Measurements from ENCODE around the gene MBLAC2. TPM values are rescaled to one million over a fixed set of nuclear protein-coding genes. Genes with fewer than 3 reads are reported as not detected.

The MBLAC2 gene
- total RNA-seq, 1 experiment from 2014 or later = 5.7 TPM

GRCh38 chr5:90474235-90475107, at the start of gene MBLAC2, which contains the start of gene POLR3G (continued):
- TF ChIP-seq YY1 (IDR thresholded peaks at IDR 0.05; ENCODE audit: extremely low read depth, insufficient replicate concordance, low read depth, low read length) = peak; percentile 78

GRCh38 chr5:90519081-90519480, 44.5 kb upstream of the MBLAC2 start:
- Histone ChIP-seq H2AFZ (ENCODE audit: low read depth, low read length, poor library complexity, severe bottlenecking) (no peak overlapping the region), H3K4me1 (ENCODE audit: control insufficient read depth in 1 of 2, insufficient read depth in 2 of 2, low read length in 2 of 2) (peaks cover 0 to 6% of the 10 kb centered on the region in 2 experiments; a peak in 1 of 4 replicates), H3K4me3 (replicated peaks in 1 of 2; ENCODE audit: low read depth in 1 of 2, low read length in 2 of 2) (no peak overlapping the region), H3K4me2 (ENCODE audit: low read length) (no peak overlapping the region), H3K36me3 (ENCODE audit: control insufficient read depth in 1 of 2, insufficient read depth in 2 of 2, low read length in 2 of 2) (peaks cover 0 to 12% of the 10 kb centered on the region in 2 experiments; a peak in 2 of 4 replicates), H3K9me3 (ENCODE audit: control insufficient read depth in 1 of 2, insufficient read depth in 1 of 2, low read depth in 1 of 2, low read length in 2 of 2) (no peaks in the 10 kb centered on the region), H3K27me3 (ENCODE audit: insufficient read depth, low read length) (no peaks in the 10 kb centered on the region), H4K20me1 (ENCODE audit: insufficient read depth) (no peaks in the 10 kb centered on the region; the same call in 1 of the 2 replicates), H3K9ac (ENCODE audit: low read length) (no peak overlapping the region), H3K9me2 (ENCODE audit: insufficient read depth) (no peaks in the 10 kb centered on the region), H3K27ac (ENCODE audit: low read depth, low read length) (no peak overlapping the region), H3K79me2 (ENCODE audit: insufficient read depth, low read length) (no peaks in the 10 kb centered on the region; the same call in 1 of the 2 replicates)
- intact Hi-C loops (cut with micrococcal nuclease) = no loop called here
- ChIA-PET CTCF (no interaction called here), RAD21 (ENCODE audit: low non-redundant PET in 1 of 2, low total read pairs in 2 of 2, uncharacterized antibody in 2 of 2, unreplicated experiment in 2 of 2) (no interaction called here), POLR2A (no interaction called here)
- no peak for TF ChIP-seq TCF7L2 (IDR thresholded peaks at IDR 0.05; ENCODE audit: borderline replicate concordance, extremely low read depth, insufficient read depth, insufficient read length)
- TF ChIP-seq ELF1 (IDR thresholded peaks at IDR 0.05; ENCODE audit: borderline replicate concordance, low read depth) = no peak
- DNase-seq (ENCODE audit: low read depth, low spot score) (no peak), ATAC-seq (no peak)
- BruUV-seq (replicated peaks) = no TSS peak

- Histone ChIP-seq H3K79me2 (ENCODE audit: insufficient read depth, low read length) (no peaks in the 10 kb centered on the region; the same call in 1 of the 2 replicates), H4K20me1 (ENCODE audit: insufficient read depth) (no peaks in the 10 kb centered on the region; the same call in 1 of the 2 replicates), H3K4me1 (ENCODE audit: control insufficient read depth in 1 of 2, insufficient read depth in 2 of 2, low read length in 2 of 2) (peaks cover 0 to 6% of the 10 kb centered on the region in 2 experiments; a peak in 1 of 4 replicates), H3K27ac (ENCODE audit: low read depth, low read length) (no peak overlapping the region), H3K9ac (ENCODE audit: low read length) (no peak overlapping the region), H3K27me3 (ENCODE audit: insufficient read depth, low read length) (no peaks in the 10 kb centered on the region), H3K4me2 (ENCODE audit: low read length) (no peak overlapping the region), H3K9me3 (ENCODE audit: control insufficient read depth in 1 of 2, insufficient read depth in 1 of 2, low read depth in 1 of 2, low read length in 2 of 2) (no peaks in the 10 kb centered on the region), H3K4me3 (replicated peaks in 1 of 2; ENCODE audit: low read depth in 1 of 2, low read length in 2 of 2) (no peak overlapping the region), H2AFZ (ENCODE audit: low read depth, low read length, poor library complexity, severe bottlenecking) (no peak overlapping the region), H3K36me3 (ENCODE audit: control insufficient read depth in 1 of 2, insufficient read depth in 2 of 2, low read length in 2 of 2) (peaks cover 0 to 11% of the 10 kb centered on the region in 2 experiments; a peak in 2 of 4 replicates), H3K9me2 (ENCODE audit: insufficient read depth) (no peaks in the 10 kb centered on the region)
- TF ChIP-seq CTCF (IDR thresholded peaks at IDR 0.05 in 2 of 3, conservative IDR thresholded peaks at IDR 0.05 in 1 of 3; ENCODE audit: borderline replicate concordance in 1 of 3, insufficient read depth in 1 of 3, low read depth in 2 of 3, low read length in 2 of 3) (no peak), EZH2 (IDR thresholded peaks at IDR 0.05) (no peak), SIN3A (IDR thresholded peaks at IDR 0.05; ENCODE audit: low read depth) (no peak), ELF1 (IDR thresholded peaks at IDR 0.05; ENCODE audit: borderline replicate concordance, low read depth) (no peak)
- CTCF ChIA-PET = no interaction called here
- ATAC-seq = no peak
- POLR2A ChIA-PET = no interaction called here
- BruUV-seq (replicated peaks) = no TSS peak
- no peak for DNase-seq (ENCODE audit: low read depth, low spot score)
- RAD21 ChIA-PET (ENCODE audit: low non-redundant PET in 1 of 2, low total read pairs in 2 of 2, uncharacterized antibody in 2 of 2, unreplicated experiment in 2 of 2) = no interaction called here
- intact Hi-C loops (cut with micrococcal nuclease) = no loop called here
Observed at GRCh38 chr5:90518661-90519060, 44.1 kb upstream of the MBLAC2 start.
